ENCODE measurements around the gene OSBP.

OSBP gene

GRCh38 chr11:59602432-59602831 is 13.1 kb downstream of the OSBP start:
- no peak for TF ChIP-seq CTCF (IDR thresholded peaks at IDR 0.05)
- Histone ChIP-seq H3K4me3 (no peak overlapping the region), H3K27ac (no peak overlapping the region)
- DNase-seq (ENCODE audit: low spot score): no peak

GRCh38 chr11:59601788-59602187 is 13.8 kb downstream of the OSBP start:
- Histone ChIP-seq H3K4me3 (no peak overlapping the region), H3K27ac (no peak overlapping the region)
- no peak for TF ChIP-seq CTCF (IDR thresholded peaks at IDR 0.05)
- no peak for DNase-seq (ENCODE audit: low spot score)

- no peak for TF ChIP-seq CTCF (IDR thresholded peaks at IDR 0.05)
- no peak for DNase-seq (ENCODE audit: low spot score)
- H3K27ac ChIP-seq: no peak overlapping the region
Observed at GRCh38 chr11:59600636-59601035, 14.9 kb downstream of the OSBP start.

GRCh38 chr11:59600234-59600633 is 15.3 kb downstream of the OSBP start:
- DNase-seq (ENCODE audit: low spot score): no peak
- no peak overlapping the region for H3K4me3 ChIP-seq
- no peak overlapping the region for H3K27ac ChIP-seq
- TF ChIP-seq CTCF (IDR thresholded peaks at IDR 0.05): no peak

More at GRCh38 chr11:59600636-59601035, 14.9 kb downstream of the OSBP start:
- H3K4me3 ChIP-seq: no peak overlapping the region

GRCh38 chr11:59598961-59599360 is 16.6 kb downstream of the OSBP start:
- no peak for TF ChIP-seq CTCF (IDR thresholded peaks at IDR 0.05)
- no peak overlapping the region for H3K4me3 ChIP-seq
- no peak for DNase-seq (ENCODE audit: low spot score)
- H3K27ac ChIP-seq: no peak overlapping the region

- TF ChIP-seq CTCF (IDR thresholded peaks at IDR 0.05): no peak
- DNase-seq (ENCODE audit: low spot score): no peak
- Histone ChIP-seq H3K4me3 (no peak overlapping the region), H3K27ac (no peak overlapping the region)
Observed at GRCh38 chr11:59584294-59584693, 31.3 kb downstream of the OSBP start.

GRCh38 chr11:59582006-59582405 is 33.6 kb downstream of the OSBP start:
- TF ChIP-seq CTCF (IDR thresholded peaks at IDR 0.05): no peak
- DNase-seq (ENCODE audit: low spot score): no peak
- Histone ChIP-seq H3K27ac (no peak overlapping the region), H3K4me3 (no peak overlapping the region)
